TTC549 (cell line): ENCODE results near the gene PPP1R3C.

Experiments used
- FAIRE-seq: peaks from 2 replicates; lab custom pipeline; 2012; peaks lifted over from hg19 to GRCh38; lab: Jason Lieb, UNC

Gene PPP1R3C

DNA sequence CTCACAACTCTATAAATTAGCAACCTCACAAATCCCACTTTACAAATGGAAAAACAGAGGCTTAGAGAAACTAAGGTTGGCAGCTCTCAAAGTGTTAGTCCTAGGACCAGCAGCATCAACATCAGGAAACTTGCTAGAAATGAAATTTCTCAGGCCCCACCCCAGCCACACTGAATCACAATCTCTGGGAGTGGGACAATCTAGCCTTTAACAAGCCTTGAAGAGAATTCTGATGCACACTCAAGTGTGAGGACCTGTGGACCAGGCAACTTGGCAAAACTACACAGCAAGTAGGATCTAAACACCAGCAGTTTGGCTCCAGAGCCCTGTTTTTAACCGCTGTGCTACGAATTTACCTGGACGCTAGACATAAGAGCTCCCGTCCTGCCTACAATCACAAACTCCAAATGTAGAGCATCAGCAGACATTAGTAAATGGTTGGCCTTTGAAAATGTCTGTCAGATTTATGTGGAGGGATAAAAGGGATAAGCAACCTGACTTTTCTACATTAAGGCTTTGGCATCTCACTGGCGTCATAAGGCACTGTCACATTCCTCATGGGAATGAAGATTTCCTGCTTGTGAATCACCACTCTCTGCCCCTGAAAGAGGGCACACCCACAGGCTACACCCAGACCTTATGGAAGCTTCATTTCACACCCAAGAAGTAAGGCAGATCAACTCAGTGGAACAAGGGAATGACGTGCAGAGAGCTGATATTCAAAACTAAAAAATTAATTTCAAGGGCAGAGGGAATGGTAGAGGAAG, 34.5 kb downstream of the PPP1R3C start:
- no peak for FAIRE-seq

DNA sequence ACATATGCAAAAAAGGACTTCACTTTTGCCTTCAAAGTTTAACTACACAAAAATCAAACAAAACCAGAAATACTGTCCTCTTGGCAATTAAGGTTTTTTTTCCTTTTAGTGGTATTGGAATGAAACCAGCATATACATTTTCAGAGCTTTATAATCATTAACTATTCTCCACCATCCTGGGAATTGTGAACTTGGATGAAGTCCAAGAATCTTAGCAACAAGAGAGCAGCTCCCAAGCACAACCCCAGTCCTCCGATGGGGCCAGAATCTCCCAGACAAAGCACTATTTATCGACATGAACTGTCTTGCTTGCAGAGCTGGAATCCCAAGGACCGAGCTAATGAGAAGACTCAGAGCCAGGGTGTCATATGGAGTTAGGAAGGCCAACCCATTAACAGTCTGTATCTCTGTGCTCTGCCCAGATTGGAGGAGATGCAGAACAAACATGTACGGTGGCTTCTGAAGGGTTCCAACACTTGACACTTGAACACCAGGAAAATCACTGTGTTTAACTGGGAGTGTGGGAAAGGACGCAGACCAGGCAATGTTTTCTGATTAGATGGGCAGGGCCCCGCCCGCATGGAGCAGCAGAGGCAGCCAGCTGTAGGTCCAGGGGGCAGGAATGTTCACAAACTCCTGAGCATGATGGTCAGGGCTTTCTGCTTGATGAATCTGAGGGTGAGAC, 35.5 kb downstream of the PPP1R3C start:
- no peak for FAIRE-seq

DNA sequence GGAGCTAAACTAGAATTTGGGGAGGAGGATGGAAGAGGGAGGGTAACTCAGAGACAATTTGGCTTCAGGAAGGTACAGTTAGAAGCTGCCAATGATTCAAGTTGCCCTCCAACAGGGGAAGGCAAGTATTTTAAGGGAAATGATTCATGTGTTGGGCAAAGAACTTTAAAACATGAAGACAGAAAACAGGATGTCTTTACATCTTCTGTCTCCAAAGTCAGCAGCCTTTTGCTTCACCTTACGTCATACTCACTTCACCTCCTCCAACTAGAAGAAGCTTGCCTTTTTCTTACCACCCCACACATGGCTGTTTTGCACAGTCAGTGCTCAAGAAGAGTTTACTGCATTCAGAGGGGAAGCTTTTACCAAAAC, 36.1 kb downstream of the PPP1R3C start:
- FAIRE-seq: no peak

- no peak for FAIRE-seq
Measured at GRCh38 chr10:91593834-91594233, 39.0 kb downstream of the PPP1R3C start.

DNA sequence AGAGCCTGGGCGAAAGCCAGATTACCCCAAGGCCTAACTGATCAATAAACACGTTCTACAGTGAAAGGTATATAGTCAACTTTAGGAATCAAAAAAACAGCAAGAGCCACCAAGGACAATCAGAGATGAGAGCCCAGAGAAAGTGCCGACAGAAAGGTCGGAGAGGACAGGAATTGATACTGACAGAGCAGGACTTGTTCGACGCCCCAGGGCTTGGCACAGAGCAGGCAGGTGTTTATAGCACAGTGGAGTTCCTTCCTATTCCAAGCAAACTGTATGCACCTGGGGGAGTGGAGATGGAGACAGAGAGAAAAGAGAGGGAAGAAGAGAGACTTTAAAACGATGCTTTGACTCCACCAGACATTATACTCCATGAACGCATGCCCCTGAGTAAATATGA, 39.5 kb downstream of the PPP1R3C start:
- no peak for FAIRE-seq

DNA sequence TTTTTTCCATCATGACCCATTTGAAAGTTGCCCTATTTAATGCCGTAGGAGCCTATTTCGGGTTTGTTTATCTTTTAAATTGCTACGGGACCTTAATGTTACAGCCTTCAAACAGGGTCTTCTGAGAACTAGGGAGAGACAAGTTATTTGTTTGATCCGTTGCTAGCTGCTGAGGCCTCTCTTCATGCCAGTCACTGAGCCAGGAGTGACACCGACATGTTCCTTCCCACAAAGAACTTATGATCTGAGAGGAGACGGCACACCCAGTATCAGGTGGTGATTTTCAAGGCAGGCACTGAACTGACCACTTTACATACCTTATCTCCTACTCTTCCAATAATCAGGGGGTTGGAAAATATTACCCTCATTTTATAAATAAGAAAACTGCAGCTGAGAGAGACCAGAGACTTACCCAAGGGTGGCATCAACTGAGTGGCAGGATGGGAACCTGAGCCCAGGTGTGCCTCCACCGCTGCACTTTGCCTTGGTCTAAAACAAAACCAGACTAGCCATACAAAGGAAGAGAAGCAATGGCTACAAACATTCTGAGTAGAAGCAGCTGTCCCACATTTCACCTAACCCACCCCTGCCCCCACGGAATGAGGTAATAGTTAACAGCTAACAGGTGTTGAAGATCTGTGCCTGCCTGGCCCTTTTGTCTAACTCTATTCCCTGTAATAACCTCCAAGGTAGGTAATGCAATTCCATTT, 40.5 kb downstream of the PPP1R3C start:
- no peak for FAIRE-seq

DNA sequence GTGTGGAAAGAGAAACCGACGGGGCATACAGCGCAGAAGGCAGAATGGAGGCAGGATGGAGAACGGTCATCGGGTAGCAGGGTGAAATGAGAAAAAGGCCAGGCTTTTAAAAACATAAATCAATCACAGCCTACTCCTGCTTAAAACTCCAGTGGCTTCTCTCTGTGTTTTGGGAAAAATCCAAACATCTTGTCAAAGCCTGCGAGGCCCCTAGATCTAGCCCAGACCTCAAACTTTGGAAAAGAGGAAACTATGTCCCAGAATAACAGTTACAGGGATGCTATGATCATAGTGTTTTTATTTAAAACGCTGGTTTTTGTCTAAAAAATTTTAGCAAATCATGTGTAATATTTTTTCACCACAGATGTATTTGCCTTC, 41.1 kb downstream of the PPP1R3C start:
- no peak for FAIRE-seq

DNA sequence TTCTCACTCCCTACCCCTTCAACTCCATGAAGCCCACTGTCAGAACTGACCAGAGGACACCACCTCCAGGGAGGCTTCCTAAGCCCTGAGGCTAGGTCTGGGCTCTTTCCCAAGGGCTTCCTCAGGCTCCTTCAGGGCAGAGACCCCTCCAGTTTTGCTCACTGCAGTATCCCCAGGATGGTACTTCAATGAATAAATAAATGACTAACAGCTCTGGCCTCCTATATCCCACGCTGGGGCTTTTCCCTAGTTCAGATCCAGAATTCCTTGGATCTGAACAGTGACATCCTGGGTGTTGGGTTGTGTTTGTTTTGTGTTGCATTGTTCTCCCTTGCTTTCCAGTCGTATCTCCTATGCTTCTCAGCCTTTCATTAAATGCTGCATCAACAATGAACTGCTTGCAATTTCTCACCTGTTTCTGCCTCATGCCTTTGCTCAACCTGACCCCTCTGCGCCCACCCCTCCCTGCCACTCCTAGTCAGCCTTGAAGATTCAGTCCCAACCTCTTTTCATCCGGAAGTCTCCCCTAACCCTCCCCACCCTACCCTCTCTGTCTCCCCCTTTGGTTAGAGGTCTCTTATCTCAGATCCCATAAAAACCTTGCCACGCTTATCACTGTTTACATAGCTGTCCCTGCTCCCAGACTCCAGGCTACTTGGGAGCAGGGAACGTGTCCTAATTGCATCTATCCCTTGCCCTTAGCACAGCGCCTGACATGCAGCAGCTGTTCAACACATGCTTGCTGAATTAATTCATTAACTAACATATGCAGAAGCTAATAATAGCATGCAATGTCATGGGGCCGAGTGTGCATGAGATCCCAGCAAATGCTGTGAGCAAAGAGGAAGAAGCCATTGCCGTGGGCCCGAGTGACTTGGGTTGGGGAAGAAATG, 41.7 kb downstream of the PPP1R3C start:
- FAIRE-seq: no peak

GRCh38 chr10:91590142-91590903, 42.5 kb downstream of the PPP1R3C start:
- no peak for FAIRE-seq

DNA sequence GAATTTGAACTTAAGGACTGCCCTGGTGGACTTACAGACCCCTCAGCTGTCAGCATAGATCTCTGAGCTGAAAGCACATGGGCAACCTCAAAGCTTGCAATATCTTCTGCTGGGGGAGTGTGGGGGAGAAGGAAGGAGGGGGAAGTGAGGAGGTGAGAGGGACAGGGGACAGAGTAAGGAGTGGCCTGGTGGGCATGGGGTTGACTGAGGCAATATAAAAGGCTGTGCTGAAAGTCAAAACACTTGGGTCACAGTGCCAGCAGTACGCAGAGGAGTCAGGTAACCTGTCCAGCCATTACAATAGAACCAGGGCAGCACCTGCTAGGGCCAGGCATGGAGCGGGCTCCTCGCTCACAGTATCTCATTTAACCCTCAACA, 43.2 kb downstream of the PPP1R3C start:
- no peak for FAIRE-seq

DNA sequence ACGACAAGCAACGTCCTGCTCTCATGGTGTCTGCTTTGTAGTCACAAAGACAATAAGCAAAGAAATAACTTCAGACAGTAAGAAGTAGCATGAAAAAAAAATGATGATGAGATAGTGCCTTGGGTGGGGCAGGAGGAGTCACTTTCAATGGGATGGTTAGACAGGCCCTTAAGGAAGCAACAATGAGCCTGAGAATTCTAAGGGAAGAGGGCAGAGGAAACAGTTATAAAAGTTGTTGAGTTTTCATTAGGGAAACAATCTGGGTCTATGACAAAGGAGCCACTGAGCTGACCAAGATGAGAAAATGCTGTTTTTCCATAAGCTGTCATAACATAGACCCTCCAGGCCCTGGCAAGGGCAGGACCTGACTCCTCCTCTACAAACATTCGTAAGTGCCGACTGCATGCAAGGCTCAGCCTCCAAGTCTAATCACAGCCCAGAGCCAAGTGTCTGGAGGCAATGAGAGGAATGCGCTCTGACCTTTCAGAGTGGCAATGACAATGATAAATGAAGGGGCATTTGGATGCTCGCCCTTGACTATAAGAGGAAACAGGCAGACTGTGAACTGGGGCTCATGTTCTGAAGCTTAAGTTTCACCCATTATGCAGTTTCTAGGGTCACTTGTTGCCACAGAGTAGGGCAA, 43.7 kb downstream of the PPP1R3C start:
- FAIRE-seq: no peak

GRCh38 chr10:91587710-91588638, 44.9 kb downstream of the PPP1R3C start:
- FAIRE-seq: no peak

- FAIRE-seq: no peak
Measured at GRCh38 chr10:91582153-91582554, 50.7 kb downstream of the PPP1R3C start.

DNA sequence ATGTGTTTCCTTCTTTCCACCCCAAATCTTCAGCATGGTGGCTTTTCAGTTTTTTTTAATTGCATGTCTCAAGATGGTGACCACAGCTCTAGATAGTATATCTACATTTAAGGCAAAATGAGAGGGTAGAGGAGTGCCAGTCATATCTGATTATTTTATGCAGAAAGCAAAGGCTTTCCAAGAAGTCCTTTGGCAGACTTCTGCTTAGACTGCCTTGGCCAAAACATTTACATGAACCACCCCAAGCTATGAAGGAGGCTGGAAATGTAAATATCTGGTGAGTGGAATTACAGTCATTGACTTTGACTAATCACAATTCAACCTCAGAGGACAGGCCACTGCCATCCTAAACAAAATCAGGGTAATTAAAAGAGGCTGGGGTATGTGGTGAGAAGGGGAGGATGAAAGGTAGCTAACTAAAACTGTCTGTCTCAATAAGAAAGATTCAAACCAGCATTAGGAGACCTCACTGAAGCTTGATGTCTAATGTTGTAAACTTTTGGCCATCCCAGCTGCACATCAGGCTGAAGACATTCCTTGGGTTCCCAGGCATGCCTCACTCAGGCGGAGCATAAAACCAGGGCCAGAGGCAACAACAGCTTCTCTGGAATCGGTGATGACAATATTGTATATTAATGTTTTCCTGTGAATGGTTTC, 53.4 kb downstream of the PPP1R3C start:
- no peak for FAIRE-seq
